Activated CD4-positive, alpha-beta T cell treated with anti-CD3 and anti-CD28 coated beads for 1 hour (primary cell): Measurements from ENCODE around the gene VWA5B1.

ENCODE experiments used
- DNase-seq: peaks from one replicate; pipeline ENCODE4 v3.0.0-alpha.2; 2020

Gene VWA5B1

GRCh38 chr1:20400341-20401177 is 109.9 kb downstream of the VWA5B1 start:
- no peak for DNase-seq

DNA sequence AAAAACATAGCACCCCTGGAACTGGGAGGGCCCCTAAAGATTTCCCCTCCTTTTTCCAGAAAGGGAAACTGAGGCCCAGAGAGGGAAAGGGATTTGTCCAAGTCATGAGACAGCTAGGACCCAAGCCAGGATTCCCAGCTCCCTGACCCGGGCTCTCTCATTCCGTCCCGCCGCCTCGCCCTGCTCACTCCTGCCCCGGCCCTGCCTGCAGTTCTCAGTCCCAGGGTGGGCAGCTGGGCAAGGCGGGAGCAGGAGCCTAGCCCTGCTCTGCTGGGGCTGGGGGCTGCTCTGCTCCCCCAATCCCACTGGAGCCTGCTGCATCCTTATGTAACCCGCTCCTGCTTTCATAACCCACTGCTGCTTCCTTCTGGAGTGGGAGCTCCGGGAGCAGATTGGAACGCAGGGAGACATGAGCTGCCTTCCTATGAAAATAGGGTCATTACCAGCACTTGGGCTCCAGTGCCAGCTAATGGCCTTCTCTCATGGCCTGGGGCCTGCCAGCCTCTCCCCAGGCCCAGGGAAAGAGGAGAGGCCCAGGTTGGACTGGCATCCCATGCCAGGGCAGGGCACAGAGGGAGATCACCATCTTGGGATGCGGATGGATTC is 110.8 kb downstream of the VWA5B1 start:
- no peak for DNase-seq

- no peak for DNase-seq
These were observed 112.1 kb downstream of the VWA5B1 start for GRCh38 chr1:20402585-20403422.

- no peak for DNase-seq
These were observed 112.9 kb downstream of the VWA5B1 start for GRCh38 chr1:20403423-20404145.

- DNase-seq: no peak
These were observed 113.8 kb downstream of the VWA5B1 start for GRCh38 chr1:20404466-20404865.
